Psoas muscle (tissue), 8 donors: ENCODE data around the gene TSPAN14. TPM values are rescaled to one million over a fixed set of nuclear protein-coding genes. Genes with fewer than 3 reads are reported as not detected.

ENCODE experiments used
- ATAC-seq, 4 donors: fragments of 200-7000 bp; cut with Tn5 transposase; one replicate each; pipeline ENCODE4 v1.9.1; 2020; ENCODE audit warnings: moderate library complexity in 3 of 4, mild to moderate bottlenecking in 2 of 4
- DNase-seq, 2 donors: peaks; one replicate each; pipeline ENCODE4 v3.0.0-alpha.2; 2020
- H3K27ac ChIP-seq: fragments of 200-600 bp; one replicate; pipeline ENCODE4 v1.8.0; 2022
- H3K27me3 ChIP-seq, 3 donors: fragments of 200-600 bp in 1 of 3; one replicate each; pipeline versions ENCODE4 v1.6.1 to v1.8.0; 2013 to 2022; ENCODE audit warnings: low read length in 2 of 3, mild to moderate bottlenecking in 2 of 3, moderate library complexity in 1 of 3; ENCODE audit not compliant: insufficient read depth in 3 of 3
- H3K36me3 ChIP-seq, 2 donors: fragments of 200-600 bp in 1 of 2; one replicate each; pipeline versions ENCODE4 v1.6.1 to v1.8.0; 2013 to 2022; ENCODE audit warnings: low read depth in 1 of 2, mild to moderate bottlenecking in 1 of 2, moderate library complexity in 1 of 2; ENCODE audit not compliant: insufficient read depth in 1 of 2
- H3K4me1 ChIP-seq: fragments of 200-600 bp; one replicate; pipeline ENCODE4 v1.8.0; 2022
- H3K4me3 ChIP-seq: fragments of 200-600 bp; one replicate; pipeline ENCODE4 v1.8.0; 2022; ENCODE audit warnings: mild to moderate bottlenecking
- H3K9me3 ChIP-seq: fragments of 200-600 bp; one replicate; pipeline ENCODE4 v1.8.0; 2022
- CTCF ChIP-seq: fragments of 200-600 bp; IDR thresholded peaks from one replicate; pipeline ENCODE4 v1.8.0; 2022; ENCODE audit warnings: antibody characterized with exemption
- WGBS, 3 donors: extraction: QIAGEN DNeasy Blood & Tissue Kit; methylation state at CpG; one replicate each; pipeline versions ENCODE4 v1.1.6 to v1.1.7; 2013; 5-methylcytosine and 5-hydroxymethylcytosine counted together
- intact Hi-C, 2 donors: fragments of 100-400 bp; cut with DNase I; formaldehyde crosslinking; loops; one replicate each; pipeline versions ENCODE4 v1.11.0 to v1.14.2; 2022
- polyA plus RNA-seq, 3 donors: library from polyadenylated mRNA; stranded (reverse); fragments of 200-250 nt; gene quantifications; one replicate each; pipeline ENCODE4 v1.2.3, GENCODE V29; 2013
- total RNA-seq, 4 donors: library from RNA; stranded (reverse); fragmentation: NEBNext Ultra II Directional in 2 of 4; extraction: Animal tissue kit (Norgen Biotek cat#: 25700) in 2 of 4; gene quantifications; one replicate each; pipeline versions ENCODE4 v1.2.1 to v1.2.4, GENCODE V29; 2021 to 2023
- donor health status: healthy with polysubstance abuse.
- donor health status: DM: no; HTN: no; CAD: no; lungs with moderate emphysema.
- donor health status: Bipolar disorder and iron deficiency.
- donor health status: healthy.
- donor health status: DM: yes; HTN: yes; CAD: no.
- donor health status: DM: no; HTN: no; CAD: no.
- donor health status: DM: no; HTN: no; CAD: no.
- donor health status: DM: yes; HTN: yes; CAD: no.

The TSPAN14 gene
- total and polyA plus RNA-seq, 7 donors: 19.4 to 33.3 (median 23.9) TPM

- WGBS, 3 donors: 82 to 90% (median 88%) methylated on average over 5 of the region's 5 CpGs
- DNase-seq (no peak), ATAC-seq (no peak)
- no peaks in the 10 kb centered on the region for H3K9me3 ChIP-seq
- H3K4me1 ChIP-seq: peaks cover 4% of the 10 kb centered on the region
- peaks cover 0 to 51% of the 10 kb centered on the region in 2 donors for H3K36me3 ChIP-seq
- H3K27ac ChIP-seq: no peak overlapping the region
- intact Hi-C loops: no loop called here
- H3K27me3 ChIP-seq: no peaks in the 10 kb centered on the region
- TF ChIP-seq CTCF: no peak
- H3K4me3 ChIP-seq: no peak overlapping the region
Measured at GRCh38 chr10:80421050-80421706, 32.9 kb upstream of the TSPAN14 start.

- Histone ChIP-seq H3K4me1 (no peaks in the 10 kb centered on the region), H3K27me3 (no peaks in the 10 kb centered on the region), H3K9me3 (no peaks in the 10 kb centered on the region), H3K4me3 (no peak overlapping the region), H3K27ac (no peak overlapping the region), H3K36me3 (peaks cover 0 to 59% of the 10 kb centered on the region in 2 donors)
- TF ChIP-seq CTCF: no peak
- ATAC-seq (no peak), DNase-seq (no peak)
- intact Hi-C loops: no loop called here
- WGBS, 3 donors: 73 to 77% (median 74%) methylated on average over 8 of the region's 8 CpGs
Measured at GRCh38 chr10:80421707-80422536, 32.2 kb upstream of the TSPAN14 start.

GRCh38 chr10:80425901-80426300, 28.2 kb upstream of the TSPAN14 start:
- DNase-seq (no peak), ATAC-seq (no peak)
- no peaks in the 10 kb centered on the region for H3K27me3 ChIP-seq
- intact Hi-C loops: no loop called here
- TF ChIP-seq CTCF: no peak
- H3K27ac ChIP-seq: no peak overlapping the region
- no peaks in the 10 kb centered on the region for H3K4me1 ChIP-seq
- WGBS, 3 donors: 84 to 87% (median 85%) methylated on average over 2 of the region's 2 CpGs
- H3K9me3 ChIP-seq: no peaks in the 10 kb centered on the region
- H3K4me3 ChIP-seq: no peak overlapping the region
- peaks cover 3 to 73% of the 10 kb centered on the region in 2 donors for H3K36me3 ChIP-seq

GRCh38 chr10:80427541-80427940, 26.6 kb upstream of the TSPAN14 start:
- no peaks in the 10 kb centered on the region for H3K27me3 ChIP-seq
- no peak overlapping the region for H3K27ac ChIP-seq
- H3K4me1 ChIP-seq: no peaks in the 10 kb centered on the region
- H3K4me3 ChIP-seq: no peak overlapping the region
- H3K9me3 ChIP-seq: no peaks in the 10 kb centered on the region
- TF ChIP-seq CTCF: no peak
- intact Hi-C loops: no loop called here
- peaks cover 3 to 72% of the 10 kb centered on the region in 2 donors for H3K36me3 ChIP-seq
- ATAC-seq (no peak), DNase-seq (no peak)
- 94 to 100% (median 98%) methylated on average over 2 of the region's 2 CpGs for WGBS, 3 donors
